ENCODE measurements around the gene HMGCR. TPM values are rescaled to one million over a fixed set of nuclear protein-coding genes. Genes with fewer than 3 reads are reported as not detected.

Gene HMGCR
- total RNA-seq, 2 experiments from 2014 or later: 42.6 to 124 TPM

DNA sequence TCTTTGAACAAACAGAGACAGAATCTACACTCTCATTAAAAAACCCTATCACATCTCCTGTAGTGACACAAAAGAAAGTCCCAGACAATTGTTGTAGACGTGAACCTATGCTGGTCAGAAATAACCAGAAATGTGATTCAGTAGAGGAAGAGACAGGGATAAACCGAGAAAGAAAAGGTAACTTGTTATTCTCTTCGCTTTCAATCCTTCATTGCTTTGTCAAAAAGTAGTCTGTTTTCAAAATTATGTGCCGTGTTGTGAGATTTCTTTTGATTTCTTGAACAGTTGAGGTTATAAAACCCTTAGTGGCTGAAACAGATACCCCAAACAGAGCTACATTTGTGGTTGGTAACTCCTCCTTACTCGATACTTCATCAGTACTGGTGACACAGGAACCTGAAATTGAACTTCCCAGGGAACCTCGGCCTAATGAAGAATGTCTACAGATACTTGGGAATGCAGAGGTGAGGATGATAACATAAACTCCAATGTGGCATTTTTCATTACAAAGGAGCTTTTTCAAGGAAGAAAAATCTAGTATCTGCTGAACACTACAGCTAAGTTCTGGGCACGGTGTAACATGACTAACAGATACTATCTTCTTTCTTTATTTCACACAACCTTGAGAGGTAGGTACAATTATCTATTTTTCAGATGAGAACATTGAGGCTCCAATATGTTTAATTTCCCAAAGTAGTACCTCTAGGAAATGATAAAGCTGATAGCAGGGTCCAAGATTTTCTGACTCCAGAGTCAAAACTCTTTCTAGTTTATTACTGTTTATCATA is 14.3 kb downstream of the HMGCR start:
- no peak for DNase-seq (ENCODE audit: low spot score)
- Histone ChIP-seq H3K9me3 (ENCODE audit: low read length) (no peaks in the 10 kb centered on the region), H3K9me2 (ENCODE audit: insufficient read depth, low read length) (no peaks in the 10 kb centered on the region), H3K4me1 (ENCODE audit: insufficient read depth, low read length, poor library complexity, severe bottlenecking) (no peaks in the 10 kb centered on the region), H3K27ac (ENCODE audit: low read depth, low read length, poor library complexity, severe bottlenecking) (no peak overlapping the region), H2AFZ (ENCODE audit: low read length) (no peak overlapping the region), H3K4me2 (ENCODE audit: low read length) (no peak overlapping the region), H3K36me3 (ENCODE audit: insufficient read depth, low read length) (peaks cover 96% of the 10 kb centered on the region), H3K79me2 (ENCODE audit: insufficient read depth, low read depth, low read length) (no peaks in the 10 kb centered on the region; the same call in 1 of the 2 replicates), H4K20me1 (ENCODE audit: insufficient read depth, low read length) (no peaks in the 10 kb centered on the region), H3K4me3 (ENCODE audit: low read depth, low read length, poor library complexity, severe bottlenecking) (no peak overlapping the region)
- TF ChIP-seq, protein P1, sequence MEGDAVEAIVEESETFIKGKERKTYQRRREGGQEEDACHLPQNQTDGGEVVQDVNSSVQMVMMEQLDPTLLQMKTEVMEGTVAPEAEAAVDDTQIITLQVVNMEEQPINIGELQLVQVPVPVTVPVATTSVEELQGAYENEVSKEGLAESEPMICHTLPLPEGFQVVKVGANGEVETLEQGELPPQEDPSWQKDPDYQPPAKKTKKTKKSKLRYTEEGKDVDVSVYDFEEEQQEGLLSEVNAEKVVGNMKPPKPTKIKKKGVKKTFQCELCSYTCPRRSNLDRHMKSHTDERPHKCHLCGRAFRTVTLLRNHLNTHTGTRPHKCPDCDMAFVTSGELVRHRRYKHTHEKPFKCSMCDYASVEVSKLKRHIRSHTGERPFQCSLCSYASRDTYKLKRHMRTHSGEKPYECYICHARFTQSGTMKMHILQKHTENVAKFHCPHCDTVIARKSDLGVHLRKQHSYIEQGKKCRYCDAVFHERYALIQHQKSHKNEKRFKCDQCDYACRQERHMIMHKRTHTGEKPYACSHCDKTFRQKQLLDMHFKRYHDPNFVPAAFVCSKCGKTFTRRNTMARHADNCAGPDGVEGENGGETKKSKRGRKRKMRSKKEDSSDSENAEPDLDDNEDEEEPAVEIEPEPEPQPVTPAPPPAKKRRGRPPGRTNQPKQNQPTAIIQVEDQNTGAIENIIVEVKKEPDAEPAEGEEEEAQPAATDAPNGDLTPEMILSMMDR (conservative IDR thresholded peaks at IDR 0.05; ENCODE audit: low read length): no peak
- TF ChIP-seq EZH2phosphoT487 (IDR thresholded peaks at IDR 0.05; ENCODE audit: borderline replicate concordance, low read depth, low read length): no peak
- intact Hi-C loops (cut with micrococcal nuclease; ENCODE audit: unreplicated experiment): no loop called here
- TSS peak; percentile 45 for BruUV-seq (replicated peaks)
- ChIA-PET CTCF (ENCODE audit: unreplicated experiment) (no interaction called here), POLR2A (interaction anchor here (0.6 to 1.5 kb wide), 6 partner anchors 10 to 969 kb away, joined by 3 to 5 read pairs (median 4); partner anchors contain the start of gene HMGCR)

DNA sequence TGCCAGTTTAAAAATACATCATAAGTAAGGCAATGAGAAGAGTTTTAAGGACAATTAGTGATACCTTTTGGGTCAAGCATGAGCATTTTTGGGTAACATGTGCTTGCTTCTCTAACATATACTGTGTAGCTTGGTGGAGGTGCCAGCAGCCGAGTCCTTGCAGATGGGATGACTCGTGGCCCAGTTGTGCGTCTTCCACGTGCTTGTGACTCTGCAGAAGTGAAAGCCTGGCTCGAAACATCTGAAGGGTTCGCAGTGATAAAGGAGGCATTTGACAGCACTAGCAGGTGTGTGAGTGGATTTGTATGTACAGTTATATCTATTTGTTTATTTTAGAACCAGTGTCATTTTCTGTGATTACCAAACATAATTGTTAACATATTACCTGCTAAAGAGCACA is 18.2 kb downstream of the HMGCR start:
- Histone ChIP-seq H3K4me1 (ENCODE audit: insufficient read depth, low read length, poor library complexity, severe bottlenecking) (no peaks in the 10 kb centered on the region), H3K79me2 (ENCODE audit: insufficient read depth, low read depth, low read length) (no peaks in the 10 kb centered on the region), H4K20me1 (ENCODE audit: insufficient read depth, low read length) (no peaks in the 10 kb centered on the region), H3K9me2 (ENCODE audit: insufficient read depth, low read length) (no peaks in the 10 kb centered on the region), H3K4me3 (ENCODE audit: low read depth, low read length, poor library complexity, severe bottlenecking) (no peak overlapping the region), H2AFZ (ENCODE audit: low read length) (no peak overlapping the region), H3K9me3 (ENCODE audit: low read length) (no peaks in the 10 kb centered on the region), H3K27ac (ENCODE audit: low read depth, low read length, poor library complexity, severe bottlenecking) (no peak overlapping the region), H3K4me2 (ENCODE audit: low read length) (no peak overlapping the region), H3K36me3 (ENCODE audit: insufficient read depth, low read length) (peaks cover 98% of the 10 kb centered on the region)
- POLR2A ChIA-PET: interaction anchor here (0.9 to 1.0 kb wide), 3 partner anchors 12 to 19 kb away, joined by 3 read pairs; partner anchors contain the start of gene HMGCR
- CTCF ChIA-PET (ENCODE audit: unreplicated experiment): no interaction called here
- intact Hi-C loops (cut with micrococcal nuclease; ENCODE audit: unreplicated experiment): no loop called here
- no peak for DNase-seq (ENCODE audit: low spot score)
- BruUV-seq (replicated peaks): no TSS peak
- TF ChIP-seq, protein P1 (conservative IDR thresholded peaks at IDR 0.05; ENCODE audit: low read length): no peak

DNA sequence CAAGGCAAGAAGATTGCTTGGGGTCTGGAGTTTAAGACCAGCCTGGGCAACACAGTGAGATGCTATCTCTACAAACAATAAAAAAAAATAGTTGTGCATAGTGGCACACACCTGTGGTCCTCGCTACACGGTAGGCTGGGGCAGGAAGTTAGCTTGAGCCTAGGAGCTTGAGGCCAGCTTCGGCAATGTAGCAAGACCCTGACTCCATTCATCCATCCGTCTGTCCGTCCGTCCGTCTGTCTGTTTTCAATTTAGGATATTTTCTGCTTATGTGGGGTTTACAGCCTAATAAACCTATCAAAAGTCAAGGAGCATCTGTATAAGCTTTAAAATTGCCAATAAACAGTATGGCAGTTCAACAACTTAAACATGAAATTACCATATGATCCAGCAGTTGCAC is 19.7 kb downstream of the HMGCR start:
- TF ChIP-seq, protein P1 (conservative IDR thresholded peaks at IDR 0.05; ENCODE audit: low read length): no peak
- TF ChIP-seq EZH2phosphoT487 (IDR thresholded peaks at IDR 0.05; ENCODE audit: borderline replicate concordance, low read depth, low read length): no peak
- POLR2A ChIA-PET: interaction anchor here (1.0 kb wide), 1 partner anchor 12 kb away, joined by 4 read pairs; no protein-coding TSS in a partner anchor
- no peak overlapping the region for H2AFZ ChIP-seq (ENCODE audit: low read length)
- no peak overlapping the region for H3K4me2 ChIP-seq (ENCODE audit: low read length)
- no TSS peak for BruUV-seq (replicated peaks)
- H3K4me1 ChIP-seq (ENCODE audit: insufficient read depth, low read length, poor library complexity, severe bottlenecking): no peaks in the 10 kb centered on the region
- H3K9me2 ChIP-seq (ENCODE audit: insufficient read depth, low read length): no peaks in the 10 kb centered on the region
- no peak for DNase-seq (ENCODE audit: low spot score)
- CTCF ChIA-PET (ENCODE audit: unreplicated experiment): no interaction called here
- no peak overlapping the region for H3K27ac ChIP-seq (ENCODE audit: low read depth, low read length, poor library complexity, severe bottlenecking)
- intact Hi-C loops (cut with micrococcal nuclease; ENCODE audit: unreplicated experiment): no loop called here
- H3K4me3 ChIP-seq (ENCODE audit: low read depth, low read length, poor library complexity, severe bottlenecking): no peak overlapping the region
- no peaks in the 10 kb centered on the region for H3K79me2 ChIP-seq (ENCODE audit: insufficient read depth, low read depth, low read length)
- no peaks in the 10 kb centered on the region for H3K9me3 ChIP-seq (ENCODE audit: low read length)
- H3K36me3 ChIP-seq (ENCODE audit: insufficient read depth, low read length): peaks cover 98% of the 10 kb centered on the region
- H4K20me1 ChIP-seq (ENCODE audit: insufficient read depth, low read length): no peaks in the 10 kb centered on the region
